ENCODE results near the gene DEGS2. TPM values are rescaled to one million over a fixed set of nuclear protein-coding genes. Genes with fewer than 3 reads are reported as not detected.

DEGS2 gene
- total RNA-seq, 4 donors from 2014 or later = 23.8 to 116 (median 27.3) TPM

DNA sequence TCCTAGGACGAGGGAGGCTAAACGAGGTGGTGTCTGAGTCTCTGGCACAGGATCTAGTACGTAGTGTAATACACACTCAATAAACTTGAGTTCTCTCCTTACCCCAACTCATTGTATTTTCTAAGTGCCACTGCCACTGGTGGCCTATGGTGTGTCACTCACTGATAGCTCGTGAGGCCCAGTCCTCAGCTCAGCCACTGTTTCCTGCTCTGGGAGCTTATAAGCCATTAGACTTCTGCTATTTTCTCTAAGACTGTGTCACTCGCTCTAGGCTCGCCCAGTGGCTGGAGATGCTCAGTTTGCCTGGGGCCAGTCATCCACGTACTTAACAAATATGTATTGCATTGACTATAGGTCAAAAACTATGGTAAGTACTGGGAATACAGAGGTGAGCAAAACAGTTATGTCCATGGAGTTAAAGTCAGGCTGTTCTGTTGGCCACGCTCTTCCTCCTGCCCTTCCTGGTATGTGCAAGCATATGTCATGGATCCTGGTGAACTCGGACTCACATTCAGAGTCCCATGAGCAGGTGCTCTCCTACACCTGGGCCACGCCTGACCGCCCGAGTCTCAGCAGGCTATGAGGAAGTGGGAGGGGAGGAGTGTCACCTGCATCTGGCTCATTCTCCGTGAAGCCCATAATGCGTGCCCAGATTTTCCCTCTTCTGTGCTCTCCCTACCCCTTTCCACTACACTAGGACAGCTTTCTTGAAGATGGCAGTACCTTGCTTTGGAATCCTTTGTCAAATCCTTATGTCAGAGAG, 41.6 kb downstream of the DEGS2 start:
- 87 to 94% methylated on average over 14 of the region's 14 CpGs for WGBS, 2 donors
- H3K27ac ChIP-seq = no peak overlapping the region

DNA sequence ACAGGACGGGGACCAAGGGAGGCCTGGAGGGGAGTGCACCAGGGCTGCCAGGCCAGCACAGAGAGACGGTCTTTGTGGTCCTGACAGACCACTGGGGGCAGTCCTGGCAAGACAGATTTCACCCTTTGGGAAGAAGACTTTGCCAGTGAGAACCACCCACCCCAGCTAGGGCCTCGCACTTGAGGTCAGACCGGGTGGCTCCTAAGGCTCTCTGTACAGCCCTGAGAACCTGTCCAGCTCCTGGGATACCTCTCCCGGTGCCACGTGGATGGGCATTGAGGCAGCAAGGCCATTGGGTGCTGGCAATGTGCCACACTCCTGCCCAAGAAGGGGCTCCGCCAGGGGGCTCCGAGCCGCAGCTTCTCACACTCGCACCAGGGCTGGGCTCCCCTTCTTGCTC, 42.4 kb downstream of the DEGS2 start:
- intact Hi-C loops (cut with DNase I) = no loop called here
- TF ChIP-seq, protein P1, sequence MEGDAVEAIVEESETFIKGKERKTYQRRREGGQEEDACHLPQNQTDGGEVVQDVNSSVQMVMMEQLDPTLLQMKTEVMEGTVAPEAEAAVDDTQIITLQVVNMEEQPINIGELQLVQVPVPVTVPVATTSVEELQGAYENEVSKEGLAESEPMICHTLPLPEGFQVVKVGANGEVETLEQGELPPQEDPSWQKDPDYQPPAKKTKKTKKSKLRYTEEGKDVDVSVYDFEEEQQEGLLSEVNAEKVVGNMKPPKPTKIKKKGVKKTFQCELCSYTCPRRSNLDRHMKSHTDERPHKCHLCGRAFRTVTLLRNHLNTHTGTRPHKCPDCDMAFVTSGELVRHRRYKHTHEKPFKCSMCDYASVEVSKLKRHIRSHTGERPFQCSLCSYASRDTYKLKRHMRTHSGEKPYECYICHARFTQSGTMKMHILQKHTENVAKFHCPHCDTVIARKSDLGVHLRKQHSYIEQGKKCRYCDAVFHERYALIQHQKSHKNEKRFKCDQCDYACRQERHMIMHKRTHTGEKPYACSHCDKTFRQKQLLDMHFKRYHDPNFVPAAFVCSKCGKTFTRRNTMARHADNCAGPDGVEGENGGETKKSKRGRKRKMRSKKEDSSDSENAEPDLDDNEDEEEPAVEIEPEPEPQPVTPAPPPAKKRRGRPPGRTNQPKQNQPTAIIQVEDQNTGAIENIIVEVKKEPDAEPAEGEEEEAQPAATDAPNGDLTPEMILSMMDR (IDR thresholded peaks at IDR 0.05) = no peak
- no peak for TF ChIP-seq POLR2A (IDR thresholded peaks at IDR 0.05)
- peaks cover 0 to 24% (median 0%) of the 10 kb centered on the region in 3 donors for H3K36me3 ChIP-seq
- no peak for DNase-seq
- H3K27me3 ChIP-seq = no peaks in the 10 kb centered on the region
- H3K27ac ChIP-seq = no peak overlapping the region
- H3K4me3 ChIP-seq = no peak overlapping the region
- peaks cover 0 to 20% (median 0%) of the 10 kb centered on the region in 3 donors for H3K4me1 ChIP-seq
- H3K9me3 ChIP-seq = no peaks in the 10 kb centered on the region
- 97 to 100% methylated on average over 4 to 7 of the region's 10 CpGs for WGBS, 2 donors

More for the DNA sequence above, 41.6 kb downstream of the DEGS2 start:
- Histone ChIP-seq H3K9me3 (no peaks in the 10 kb centered on the region), H3K27me3 (no peaks in the 10 kb centered on the region), H3K4me1 (peaks cover 0 to 20% (median 0%) of the 10 kb centered on the region in 3 donors), H3K4me3 (no peak overlapping the region), H3K36me3 (peaks cover 0 to 24% (median 0%) of the 10 kb centered on the region in 3 donors)
- no peak for DNase-seq
- TF ChIP-seq, protein P1 (IDR thresholded peaks at IDR 0.05) = no peak
- no peak for TF ChIP-seq POLR2A (IDR thresholded peaks at IDR 0.05)
- intact Hi-C loops (cut with DNase I) = no loop called here

DNA sequence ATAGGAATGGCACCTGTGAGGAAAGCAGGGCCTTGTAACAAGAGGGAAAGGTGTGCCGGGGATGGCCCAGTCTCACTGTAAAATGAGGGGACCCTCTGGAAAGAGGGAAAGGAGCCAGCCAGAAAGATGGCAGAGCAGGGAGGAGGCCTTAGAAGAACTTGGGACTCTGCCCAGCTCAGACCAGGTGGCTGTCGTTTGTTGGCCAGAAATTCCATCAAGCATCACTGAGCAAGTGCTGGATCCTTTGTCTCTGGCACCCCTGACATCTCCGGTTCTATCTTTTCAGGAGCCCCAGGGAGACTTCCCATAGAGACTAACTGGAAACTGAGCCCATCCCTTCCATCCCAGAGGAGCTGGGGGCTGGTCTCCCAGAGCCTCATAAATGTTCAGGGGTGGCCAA, 43.3 kb downstream of the DEGS2 start:
- no peak for TF ChIP-seq POLR2A (IDR thresholded peaks at IDR 0.05)
- TF ChIP-seq, protein P1 (IDR thresholded peaks at IDR 0.05) = no peak

DNA sequence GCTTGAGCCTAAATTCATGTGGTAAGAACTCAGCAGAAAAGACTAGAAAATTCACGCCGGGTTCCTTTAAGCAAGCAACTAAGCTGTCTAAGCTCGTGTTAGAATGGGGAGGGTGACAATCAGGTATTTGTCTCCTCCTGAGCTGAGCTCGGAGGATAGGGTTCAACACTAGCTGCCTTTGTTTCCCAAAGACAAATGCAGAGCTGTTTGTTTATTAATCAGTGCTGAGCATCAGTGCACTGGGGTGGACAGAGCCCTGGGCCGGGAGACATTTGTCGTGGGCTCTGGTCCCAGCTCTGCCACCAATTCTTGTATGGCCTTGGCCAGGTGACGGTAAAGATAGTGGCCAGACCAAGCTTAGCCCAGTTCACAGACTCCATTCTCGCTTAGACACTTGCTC, 43.7 kb downstream of the DEGS2 start:
- DNase-seq = no peak
- Histone ChIP-seq H3K9me3 (no peaks in the 10 kb centered on the region), H3K36me3 (peaks cover 0 to 25% (median 0%) of the 10 kb centered on the region in 3 donors), H3K27me3 (no peaks in the 10 kb centered on the region), H3K4me3 (no peak overlapping the region), H3K27ac (no peak overlapping the region), H3K4me1 (peaks cover 0 to 20% (median 0%) of the 10 kb centered on the region in 3 donors)
- intact Hi-C loops (cut with DNase I) = no loop called here
- 86 to 96% methylated on average over 6 to 8 of the region's 8 CpGs for WGBS, 2 donors
- TF ChIP-seq, protein P1 (IDR thresholded peaks at IDR 0.05) = no peak
- no peak for TF ChIP-seq POLR2A (IDR thresholded peaks at IDR 0.05)

More for the DNA sequence above, 43.3 kb downstream of the DEGS2 start:
- DNase-seq = no peak
- H3K4me1 ChIP-seq = peaks cover 0 to 20% (median 0%) of the 10 kb centered on the region in 3 donors
- no peak overlapping the region for H3K27ac ChIP-seq
- 58 to 75% methylated on average over 2 to 3 of the region's 3 CpGs for WGBS, 2 donors
- intact Hi-C loops (cut with DNase I) = no loop called here
- no peaks in the 10 kb centered on the region for H3K9me3 ChIP-seq
- H3K27me3 ChIP-seq = no peaks in the 10 kb centered on the region
- peaks cover 0 to 24% (median 0%) of the 10 kb centered on the region in 3 donors for H3K36me3 ChIP-seq
- H3K4me3 ChIP-seq = no peak overlapping the region

DNA sequence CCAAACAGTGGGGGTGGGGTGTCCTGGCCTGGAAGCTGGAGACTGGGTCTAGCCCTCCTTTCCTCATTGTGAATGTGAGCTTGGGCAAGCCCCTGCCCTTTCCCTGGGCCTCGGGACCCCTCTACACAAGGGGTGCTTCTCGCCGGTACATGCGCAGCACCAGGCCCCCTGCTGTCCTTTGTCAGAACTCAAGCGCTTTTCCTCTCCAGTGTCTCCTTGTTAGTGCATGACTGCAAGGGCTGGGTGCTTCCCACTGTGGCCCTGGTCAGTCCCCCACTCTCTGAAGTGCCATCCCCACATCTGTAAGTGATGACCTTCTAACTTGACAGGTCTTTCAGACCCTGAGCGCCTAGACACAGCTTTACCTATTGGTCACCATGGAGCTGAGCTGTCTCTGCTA, 44.2 kb downstream of the DEGS2 start:
- Histone ChIP-seq H3K4me1 (peaks cover 0 to 20% (median 0%) of the 10 kb centered on the region in 3 donors), H3K36me3 (peaks cover 0 to 30% (median 0%) of the 10 kb centered on the region in 3 donors), H3K4me3 (no peak overlapping the region), H3K27me3 (no peaks in the 10 kb centered on the region), H3K27ac (no peak overlapping the region), H3K9me3 (no peaks in the 10 kb centered on the region)
- no peak for DNase-seq
- 93 to 97% methylated on average over 5 of the region's 6 CpGs for WGBS, 2 donors
- TF ChIP-seq, protein P1 (IDR thresholded peaks at IDR 0.05) = no peak
- TF ChIP-seq POLR2A (IDR thresholded peaks at IDR 0.05) = no peak
- intact Hi-C loops (cut with DNase I) = no loop called here
